ENCODE data around the gene ZSCAN20. TPM values are rescaled to one million over a fixed set of nuclear protein-coding genes. Genes with fewer than 3 reads are reported as not detected.
"Not testable (repeated sequence)": the region's sequence is repeated elsewhere in the genome, so short reads cannot be mapped to it uniquely, and the experiment has no call there.

ZSCAN20 gene
- total RNA-seq, 1 donor from 2014 or later: 16.6 TPM

- DNase-seq (ENCODE audit: low spot score): no peak
These were observed 10.0 kb downstream of the ZSCAN20 start for GRCh38 chr1:33482412-33482811.

GRCh38 chr1:33488624-33489023 is 16.2 kb downstream of the ZSCAN20 start:
- no peak for DNase-seq (ENCODE audit: low spot score)

GRCh38 chr1:33494929-33495328 is 22.5 kb downstream of the ZSCAN20 start:
- DNase-seq (ENCODE audit: low spot score): no peak

GRCh38 chr1:33497410-33497809 is 25.0 kb downstream of the ZSCAN20 start:
- DNase-seq (ENCODE audit: low spot score): no peak

- no peak for DNase-seq (ENCODE audit: low spot score)
These were observed 28.1 kb downstream of the ZSCAN20 start for GRCh38 chr1:33500547-33500946.

GRCh38 chr1:33501309-33501708 is 28.9 kb downstream of the ZSCAN20 start:
- no peak for DNase-seq (ENCODE audit: low spot score)

- DNase-seq (ENCODE audit: low spot score): no peak
These were observed 29.3 kb downstream of the ZSCAN20 start for GRCh38 chr1:33501774-33502173.

- DNase-seq (ENCODE audit: low spot score): no peak
These were observed 30.3 kb downstream of the ZSCAN20 start for GRCh38 chr1:33502726-33503125.

- DNase-seq (ENCODE audit: low spot score): no peak
These were observed 31.1 kb downstream of the ZSCAN20 start for GRCh38 chr1:33503506-33503905.

GRCh38 chr1:33507661-33508060 is 35.2 kb downstream of the ZSCAN20 start:
- no peak for DNase-seq (ENCODE audit: low spot score)

GRCh38 chr1:33508151-33508550 is 35.7 kb downstream of the ZSCAN20 start:
- DNase-seq (ENCODE audit: low spot score): no peak

- DNase-seq (ENCODE audit: low spot score): not testable (repeated sequence)
These were observed 36.8 kb downstream of the ZSCAN20 start for GRCh38 chr1:33509276-33509675.

GRCh38 chr1:33512226-33513011 is 40.0 kb downstream of the ZSCAN20 start:
- DNase-seq (ENCODE audit: low spot score): no peak

GRCh38 chr1:33515112-33515511 is 42.7 kb downstream of the ZSCAN20 start:
- no peak for DNase-seq (ENCODE audit: low spot score)

GRCh38 chr1:33515607-33516006 is 43.2 kb downstream of the ZSCAN20 start:
- no peak for DNase-seq (ENCODE audit: low spot score)

GRCh38 chr1:33516428-33516827 is 44.0 kb downstream of the ZSCAN20 start:
- DNase-seq (ENCODE audit: low spot score): no peak

- DNase-seq (ENCODE audit: low spot score): no peak
These were observed 44.6 kb downstream of the ZSCAN20 start for GRCh38 chr1:33516891-33517567.

- DNase-seq (ENCODE audit: low spot score): no peak
These were observed 45.3 kb downstream of the ZSCAN20 start for GRCh38 chr1:33517596-33518250.

- DNase-seq (ENCODE audit: low spot score): no peak
These were observed 46.9 kb downstream of the ZSCAN20 start for GRCh38 chr1:33519240-33519884.

- no peak for DNase-seq (ENCODE audit: low spot score)
These were observed 52.1 kb downstream of the ZSCAN20 start for GRCh38 chr1:33524586-33524985.

- no peak for DNase-seq (ENCODE audit: low spot score)
These were observed 55.5 kb downstream of the ZSCAN20 start for GRCh38 chr1:33527934-33528333.

GRCh38 chr1:33529957-33530356 is 57.5 kb downstream of the ZSCAN20 start:
- DNase-seq (ENCODE audit: low spot score): no peak

All from umbilical cord (tissue), 2 donors.